HG02642 (cell line): Measurements from ENCODE around the gene C17orf100.
"Not testable (repeated sequence)": the region's sequence is repeated elsewhere in the genome, so short reads cannot be mapped to it uniquely, and the experiment has no call there.

Experiments used
- ATAC-seq: cut with Tn5 transposase; IDR thresholded peaks from one replicate; pipeline ENCODE4 v1.9.1; 2021; ENCODE audit warnings: mild to moderate bottlenecking; ENCODE audit not compliant: unreplicated experiment, poor library complexity

Gene C17orf100

DNA sequence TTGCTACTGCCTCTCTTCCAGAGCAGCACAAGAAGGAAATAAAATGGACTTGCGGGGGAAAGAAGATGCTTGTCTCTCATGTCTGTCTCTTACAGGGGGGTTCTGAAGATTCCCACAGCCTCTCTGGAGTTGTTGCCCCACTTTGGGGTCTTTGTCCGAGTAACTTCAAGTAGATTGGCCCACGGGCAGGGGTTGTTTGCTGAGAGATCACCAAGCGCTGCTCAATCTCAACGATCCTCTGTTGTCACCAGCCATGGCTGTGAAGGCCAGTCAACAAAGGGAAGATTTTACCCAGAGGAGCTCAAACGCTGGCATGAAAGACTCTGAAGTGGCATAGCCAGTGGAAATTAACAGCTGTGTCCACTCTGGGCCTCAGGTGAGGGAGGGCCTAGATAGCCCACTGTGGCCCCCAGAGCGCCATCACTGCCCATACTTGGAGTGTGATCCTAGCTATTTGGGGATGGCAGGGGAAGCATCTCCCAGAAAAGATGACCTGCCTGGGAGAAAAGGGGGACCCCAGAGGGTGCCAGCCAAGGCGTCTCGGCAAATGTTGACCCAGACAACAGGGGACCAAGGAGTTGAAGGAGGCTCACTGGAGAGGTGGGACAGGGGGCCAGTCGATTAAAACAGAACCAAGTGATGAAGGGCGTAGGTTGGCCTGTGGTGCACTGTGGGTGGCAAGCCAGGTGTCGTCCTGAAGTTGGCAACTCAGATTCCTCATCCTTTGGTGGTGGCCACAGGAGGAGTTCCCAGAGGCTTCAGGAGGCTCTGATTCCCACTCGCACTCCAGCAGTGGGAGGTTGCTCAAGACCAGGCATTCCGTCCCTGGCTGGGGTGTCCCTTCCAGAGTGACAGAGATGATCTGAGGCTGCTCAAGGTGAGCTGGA lies 33.6 kb downstream of the C17orf100 start:
- ATAC-seq: no peak

DNA sequence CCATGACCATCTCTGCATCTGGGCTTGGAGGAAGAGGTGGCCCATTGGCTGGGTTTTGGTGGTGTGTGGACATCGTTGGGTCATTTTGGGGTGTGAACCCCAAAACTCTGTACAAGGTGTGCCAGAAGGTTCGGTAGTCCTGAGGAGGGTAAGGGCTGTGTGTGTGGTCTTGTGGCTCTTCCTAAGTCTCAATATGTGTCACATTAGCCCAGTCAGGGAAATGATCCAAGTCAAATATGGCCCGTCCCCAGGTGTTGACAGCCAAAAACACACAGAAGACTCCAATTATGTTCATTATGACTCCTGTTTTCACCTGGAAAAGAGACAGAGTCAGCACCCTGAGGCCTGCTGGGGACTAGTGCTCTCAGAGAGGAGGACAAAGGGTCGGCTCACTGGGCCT lies 34.5 kb downstream of the C17orf100 start:
- no peak for ATAC-seq

DNA sequence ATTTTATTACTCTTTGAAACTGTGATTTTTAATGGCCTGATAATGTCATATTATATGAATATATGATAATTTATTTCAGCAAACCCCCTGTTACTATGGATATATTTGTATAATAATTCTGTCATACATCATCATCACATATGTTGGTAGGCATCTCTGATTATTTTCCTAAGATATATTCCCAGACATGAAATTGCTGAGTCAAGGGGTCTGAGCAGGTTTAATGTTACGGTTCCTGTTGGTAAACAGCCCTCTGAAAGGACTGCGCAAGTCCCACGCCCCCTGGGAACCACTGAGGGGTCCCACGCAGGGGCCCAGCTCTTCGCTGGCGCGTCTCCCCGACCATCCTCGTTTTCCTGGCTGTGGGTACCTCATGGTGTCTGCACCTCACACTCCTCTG lies 37.4 kb downstream of the C17orf100 start:
- no peak for ATAC-seq

DNA sequence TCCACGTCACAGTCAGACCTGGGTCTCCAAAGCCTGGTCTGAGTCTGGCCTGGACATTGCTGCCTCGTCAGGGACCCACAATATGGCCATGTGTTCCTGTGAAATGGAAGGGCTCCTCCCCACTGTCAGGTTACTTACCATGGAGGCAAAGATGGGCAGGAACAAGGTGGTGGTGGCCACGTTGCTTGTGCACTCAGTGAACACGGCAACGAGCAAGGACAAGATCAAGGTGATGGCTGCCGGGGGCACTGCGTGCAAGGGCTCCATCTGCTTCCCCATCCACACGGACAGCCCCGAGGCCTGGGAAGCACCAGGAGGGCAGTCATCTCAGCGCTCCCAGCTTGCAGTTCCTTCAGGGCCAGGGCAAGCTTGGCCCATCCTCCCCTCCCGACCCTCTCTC lies 39.1 kb downstream of the C17orf100 start:
- ATAC-seq: no peak

DNA sequence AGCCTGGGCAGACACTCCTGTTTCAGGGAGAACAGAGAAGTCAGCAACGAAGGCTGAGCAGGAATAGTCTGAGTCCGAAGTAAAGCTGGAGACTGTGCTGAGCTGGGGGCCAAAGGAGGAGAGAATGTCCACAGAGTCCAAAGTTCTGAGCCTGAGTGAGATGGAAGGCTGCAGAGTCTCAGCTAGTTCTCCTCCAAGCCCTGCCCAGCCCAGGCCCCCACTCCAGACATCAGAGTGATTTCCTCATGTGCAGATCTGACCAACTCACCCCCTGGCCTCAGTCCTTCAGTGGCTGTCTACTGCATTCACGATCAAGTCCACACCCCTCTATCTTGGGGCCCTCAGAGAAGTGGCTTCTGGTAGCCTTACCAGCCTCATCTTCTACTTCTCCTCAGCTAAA lies 40.0 kb downstream of the C17orf100 start:
- ATAC-seq: no peak

DNA sequence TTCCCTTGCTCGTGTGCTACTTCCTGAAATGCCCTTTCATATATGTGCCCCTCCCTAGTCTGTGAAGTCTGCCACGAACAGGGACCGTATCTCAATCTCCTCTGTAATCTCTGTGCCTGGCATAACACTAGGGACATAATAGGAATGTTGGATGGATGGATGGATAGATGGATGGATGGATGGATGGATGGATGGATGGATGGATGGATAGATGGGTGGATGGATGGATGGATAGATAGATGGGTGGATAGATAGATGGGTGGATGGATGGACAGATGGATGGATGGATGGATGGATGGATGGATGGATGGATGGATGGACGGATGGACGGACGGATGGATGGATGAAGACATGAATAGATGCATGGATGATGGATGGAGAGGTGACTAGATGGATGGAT lies 40.4 kb downstream of the C17orf100 start:
- ATAC-seq: not testable (repeated sequence)

DNA sequence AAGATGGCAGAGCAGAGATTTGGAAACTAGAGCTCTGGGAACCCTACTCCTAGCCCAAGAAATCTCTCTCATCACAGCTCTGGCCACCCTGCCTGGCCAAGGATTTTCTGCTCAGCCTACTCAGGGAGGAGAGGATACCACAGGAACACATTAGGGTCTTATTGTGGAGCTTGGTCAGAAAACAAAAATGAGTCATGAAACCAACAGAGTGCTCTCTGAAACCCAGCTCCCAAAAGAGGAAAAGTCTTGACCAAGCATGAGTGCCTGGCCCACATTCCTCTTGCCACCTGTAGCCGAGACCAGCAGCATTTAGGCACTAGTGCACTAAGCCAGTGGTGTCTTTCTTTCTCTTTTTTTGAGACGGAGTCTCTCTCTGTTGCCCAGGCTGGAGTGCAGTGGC lies 43.5 kb downstream of the C17orf100 start:
- ATAC-seq: no peak

DNA sequence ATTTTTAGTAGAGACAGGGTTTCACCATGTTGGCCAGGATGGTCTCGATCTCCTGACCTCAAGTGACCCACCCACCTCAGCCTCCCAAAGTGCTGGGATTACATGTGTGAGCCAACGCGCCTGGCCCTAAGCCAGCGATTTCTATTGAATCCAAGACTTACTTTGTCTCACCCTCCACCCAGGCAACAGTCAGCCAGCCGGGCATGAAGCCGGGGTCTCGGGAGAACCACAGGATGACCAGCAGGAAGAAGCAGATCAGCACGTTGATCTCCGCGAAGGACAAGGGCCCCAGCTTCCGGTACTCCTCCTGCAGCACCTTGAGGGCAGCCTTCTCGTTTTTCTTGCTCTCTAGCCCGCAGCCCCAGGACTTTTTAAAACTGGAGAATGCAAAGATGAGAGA lies 44.0 kb downstream of the C17orf100 start:
- ATAC-seq: no peak

DNA sequence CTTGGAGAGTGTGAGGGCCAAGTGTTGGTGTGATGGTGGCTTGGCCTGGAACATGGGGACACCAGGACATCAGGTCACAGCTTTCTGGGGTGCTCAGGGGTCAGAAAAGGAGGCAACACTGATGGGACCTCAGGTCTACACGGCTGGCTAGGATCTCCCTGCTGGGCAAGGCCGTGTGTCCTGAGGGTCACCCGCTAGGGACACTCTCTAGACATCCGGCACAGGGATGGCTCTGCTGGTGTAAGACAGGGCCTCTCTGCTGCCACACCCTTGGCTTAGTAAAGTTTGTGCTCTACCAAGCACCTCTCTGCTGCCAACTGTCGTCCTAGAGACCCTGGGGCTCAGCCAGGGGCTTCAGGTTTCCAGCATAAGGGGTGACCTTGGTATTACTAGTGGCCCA lies 45.3 kb downstream of the C17orf100 start:
- no peak for ATAC-seq

DNA sequence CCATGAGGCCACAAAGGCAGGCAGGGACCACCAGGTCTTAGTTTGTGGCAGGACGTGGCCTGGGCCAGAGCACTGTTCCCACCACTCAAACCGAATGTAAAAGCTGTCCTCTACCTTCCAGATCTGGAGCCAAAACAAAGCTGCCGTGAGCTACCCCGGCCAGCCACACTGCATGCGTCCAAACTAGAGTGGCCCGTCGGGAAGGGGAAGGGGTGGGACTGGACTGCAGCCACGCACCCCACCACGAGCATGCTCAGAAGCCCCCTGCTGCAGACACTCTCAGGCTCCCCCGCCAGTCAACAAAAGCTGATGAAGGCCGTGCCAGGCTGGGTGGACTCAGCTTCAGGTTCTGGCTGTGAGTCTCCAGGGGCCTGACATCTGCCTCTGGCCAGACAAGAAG lies 46.4 kb downstream of the C17orf100 start:
- no peak for ATAC-seq

DNA sequence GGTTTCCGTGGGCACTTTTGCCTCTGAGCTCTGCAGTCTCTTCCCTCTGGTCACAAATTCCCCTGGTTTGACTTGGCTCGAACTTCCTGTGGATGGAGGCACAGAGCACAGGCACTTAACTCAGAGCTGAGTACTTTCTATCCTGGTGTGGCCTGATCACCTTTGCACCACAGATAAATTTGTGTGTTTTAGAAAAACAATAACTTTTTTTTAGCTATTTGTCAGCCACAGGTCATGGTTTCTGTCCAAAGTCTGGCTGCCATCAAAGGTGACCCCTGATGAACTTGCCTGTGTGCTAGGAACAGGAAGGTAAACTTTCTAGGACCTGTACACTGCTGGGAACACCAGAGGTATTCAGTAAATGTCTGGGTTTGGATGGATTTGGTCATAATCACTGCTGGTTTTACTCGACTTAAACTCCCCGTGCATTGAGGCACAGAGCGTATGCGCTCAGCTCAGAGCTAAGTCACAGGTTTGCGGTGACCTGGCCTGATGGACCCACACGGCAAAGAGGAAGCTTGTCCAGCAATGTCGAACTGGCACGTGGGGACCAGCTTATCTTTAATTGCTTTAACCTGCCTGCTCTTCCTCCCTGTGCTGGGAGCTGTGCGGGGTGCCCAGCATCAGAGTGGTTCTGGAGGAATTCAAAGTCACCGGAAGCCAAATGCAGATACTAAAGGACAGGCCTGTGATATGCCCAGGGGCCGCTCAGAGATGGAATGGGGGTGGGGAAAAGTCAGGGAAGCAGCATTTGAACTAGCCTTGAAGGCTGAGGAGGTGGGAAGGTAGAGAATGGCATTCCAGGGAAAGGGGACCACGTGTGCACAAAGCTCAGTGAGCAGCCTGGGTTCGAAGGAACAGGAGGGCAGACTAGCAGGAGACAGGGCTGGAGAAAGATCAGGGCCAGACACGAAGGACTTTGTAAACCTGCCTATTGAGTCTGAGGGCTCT lies 48.7 kb downstream of the C17orf100 start:
- ATAC-seq: no peak

DNA sequence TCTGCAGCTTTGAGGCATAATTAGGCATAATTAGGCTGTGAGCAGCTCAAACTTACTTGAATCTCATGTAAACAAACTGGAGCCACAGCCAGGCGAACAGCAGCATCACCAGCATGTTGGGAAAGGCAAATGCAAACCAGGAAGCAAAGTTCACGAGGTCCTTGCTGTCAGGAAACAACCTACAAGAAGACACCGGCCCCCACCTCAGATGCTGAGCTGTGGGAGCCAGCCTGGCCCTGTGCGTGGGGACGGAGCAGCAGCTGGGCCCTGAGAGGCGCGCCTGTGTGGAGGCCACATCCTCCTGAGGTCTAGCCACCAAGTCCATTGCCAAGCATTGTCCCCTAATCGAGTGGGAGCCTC lies 49.4 kb downstream of the C17orf100 start:
- ATAC-seq: no peak

DNA sequence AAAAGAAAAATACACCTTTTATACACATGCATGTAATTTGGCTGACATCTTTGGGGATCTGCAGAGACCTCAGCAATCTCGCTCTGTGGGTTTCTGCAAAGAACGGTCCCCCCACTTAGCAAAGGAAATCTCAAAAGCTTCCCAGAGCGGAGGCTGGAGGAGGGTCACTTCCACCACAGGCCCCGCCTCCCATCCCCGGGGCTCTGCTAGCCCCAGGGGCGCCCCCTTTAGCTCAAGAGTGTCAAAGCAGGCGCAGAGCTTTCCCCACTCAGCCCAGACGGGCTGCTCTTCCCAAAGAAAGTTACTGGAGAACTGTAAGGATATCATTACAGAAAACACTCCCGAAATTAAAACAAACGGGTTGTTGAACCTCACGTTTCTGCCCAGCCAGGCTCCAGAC lies 50.2 kb downstream of the C17orf100 start:
- no peak for ATAC-seq

DNA sequence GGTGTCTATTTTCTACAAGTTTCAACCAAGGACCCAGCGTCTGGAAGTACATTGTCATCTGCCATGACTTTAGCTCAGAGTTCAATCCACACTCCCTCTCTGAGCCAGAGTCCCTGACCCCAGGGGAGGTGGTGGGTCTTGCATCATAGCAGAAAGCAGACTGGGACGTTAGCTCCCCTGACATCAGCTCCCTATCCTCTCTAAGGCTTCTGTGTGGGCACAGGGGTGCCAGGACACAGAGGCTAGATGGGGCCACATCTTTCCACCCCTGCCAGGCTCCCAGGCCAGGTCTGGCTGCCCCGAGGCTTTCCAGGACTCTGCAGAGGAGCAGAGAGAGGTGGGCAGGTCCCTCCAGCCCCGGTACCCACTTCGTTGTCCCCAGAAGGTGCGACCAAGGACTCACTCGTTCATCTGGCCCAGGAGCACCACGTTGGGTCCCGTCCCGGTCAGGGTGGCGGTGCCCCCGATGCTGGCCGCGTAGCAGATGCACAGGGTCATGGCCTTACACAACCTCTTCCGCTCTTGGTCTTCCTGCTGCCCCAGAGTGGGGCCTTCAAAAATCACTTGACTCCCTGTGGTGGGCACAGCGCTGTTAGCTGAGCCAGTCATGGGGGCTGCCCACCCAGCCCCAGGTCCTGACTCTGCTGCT lies 51.1 kb downstream of the C17orf100 start:
- no peak for ATAC-seq
